Sigmoid colon (tissue), 4 donors: Measurements from ENCODE around the gene ASIC3.

Experiments used
- CTCF ChIP-seq, 4 experiments: fragments of 450-650 bp in 3 of 4; fragments of 200-600 bp in 1 of 4; IDR thresholded peaks; one replicate each; pipeline ENCODE4 v1.5.1; 2016 to 2019; ENCODE audit warnings: antibody characterized with exemption in 4 of 4, mild to moderate bottlenecking in 3 of 4, moderate library complexity in 2 of 4
- POLR2A ChIP-seq, 2 donors: fragments of 450-650 bp; IDR thresholded peaks; one replicate each; pipeline ENCODE4 v1.6.1; 2016; ENCODE audit warnings: antibody characterized with exemption in 2 of 2, mild to moderate bottlenecking in 2 of 2, moderate library complexity in 2 of 2
- POLR2AphosphoS5 ChIP-seq, 4 donors: sonication (generic); formaldehyde crosslinking; IDR thresholded peaks; one replicate each; pipeline ENCODE4 v1.6.1; 2017; ENCODE audit warnings: antibody characterized with exemption in 4 of 4

- TF ChIP-seq POLR2A (IDR thresholded peaks at IDR 0.05) (peak in 1 of 2 donors; percentile 16), CTCF (IDR thresholded peaks at IDR 0.05) (peak; percentile 24 to 61 (median 38)), POLR2AphosphoS5 (IDR thresholded peaks at IDR 0.05) (peak; percentile 39 to 73 (median 68))
These were observed 20.0 kb upstream of the ASIC3 start, which contains the start of gene ABCB8 for GRCh38 chr7:151028131-151028947.
